K562 (cell line): ENCODE results near the gene LACTB. TPM values are rescaled to one million over a fixed set of nuclear protein-coding genes. Genes with fewer than 3 reads are reported as not detected.

Experiments used
- ATAC-seq: fragments of 200-7000 bp; cut with Tn5 transposase; 3 replicates; pipeline ENCODE4 v1.9.1; 2020; ENCODE audit warnings: moderate library complexity
- BruUV-seq: library from RNA; stranded (reverse); fragments of 400-500 nt; replicated peaks from 2 replicates; lab custom pipeline; 2021; lab: Mats Ljungman, UMichigan
- CTCF ChIA-PET: fragments of 300-600 bp; formaldehyde crosslinking; extraction: SDS; loops from one replicate; lab custom pipeline; 2021; ENCODE audit warnings: low intra/inter-chr PET ratio; lab: Yijun Ruan, JAX
- POLR2A ChIA-PET: fragments of 300-600, 350-650 bp; sonication (Branson Sonifier 250); formaldehyde crosslinking; extraction: SDS; loops from one replicate; lab custom pipeline; 2021; ENCODE audit warnings: antibody characterized with exemption, inconsistent platforms; lab: Yijun Ruan, JAX
- DNase-seq, 4 experiments: peaks; one replicate each; pipeline versions ENCODE4 v3.0.0 to v3.0.0-alpha.2; 2011 to 2018; ENCODE audit warnings: low spot score in 3 of 4, mixed read lengths in 3 of 4; ENCODE audit errors: extremely low read depth in 1 of 4
- FAIRE-seq: peaks from 2 replicates; lab custom pipeline; 2011; peaks lifted over from hg19 to GRCh38; lab: Jason Lieb, UNC
- H2AFZ ChIP-seq: 2 replicates; pipeline ENCODE4 v1.6.0; 2011; ENCODE audit warnings: low read depth, low read length, control low read depth, inconsistent platforms
- H3K27ac ChIP-seq: fragments of 200-600 bp; 3 replicates; pipeline ENCODE4 v1.8.0; 2011; ENCODE audit warnings: low read depth, mild to moderate bottlenecking, control low read depth, inconsistent platforms, low read length, moderate library complexity, mixed read lengths; ENCODE audit errors: extremely low read depth
- H3K27me3 ChIP-seq, 2 experiments: fragments of 300-600 bp in 1 of 2; 2 replicates in 1 of 2; 3 replicates in 1 of 2; pipeline versions ENCODE4 v1.6.0 to v1.8.0; 2011; ENCODE audit warnings: inconsistent platforms in 2 of 2, low read length in 2 of 2, mild to moderate bottlenecking in 1 of 2, mixed read lengths in 1 of 2, moderate library complexity in 1 of 2; ENCODE audit not compliant: control insufficient read depth in 2 of 2, insufficient read depth in 2 of 2
- H3K36me3 ChIP-seq: fragments of 300-600 bp; 3 replicates; pipeline ENCODE4 v1.8.0; 2011; ENCODE audit warnings: mild to moderate bottlenecking, low read length, inconsistent platforms; ENCODE audit not compliant: control insufficient read depth, insufficient read depth
- H3K4me1 ChIP-seq, 2 experiments: fragments of 200-600 bp in 1 of 2; replicated peaks in 1 of 2; 2 replicates in 1 of 2; 3 replicates in 1 of 2; pipeline versions ENCODE4 v1.5.1 to v1.8.0; 2011; ENCODE audit warnings: inconsistent platforms in 2 of 2, low read length in 2 of 2, mild to moderate bottlenecking in 1 of 2, mixed read lengths in 1 of 2, moderate library complexity in 1 of 2; ENCODE audit not compliant: control insufficient read depth in 2 of 2, insufficient read depth in 2 of 2
- H3K4me2 ChIP-seq: 2 replicates; pipeline ENCODE4 v1.6.1; 2011; ENCODE audit warnings: low read length, control low read depth, inconsistent platforms, mixed read lengths; ENCODE audit not compliant: insufficient read depth
- H3K4me3 ChIP-seq: fragments of 200-600 bp; sonication (generic), shearing (Covaris generic); 2 replicates; pipeline ENCODE4 v1.5.1; 2016; ENCODE audit warnings: control low read depth, inconsistent platforms
- H3K79me2 ChIP-seq: fragments of 200-600 bp; 3 replicates; pipeline ENCODE4 v1.8.0; 2011; ENCODE audit warnings: low read length, inconsistent platforms; ENCODE audit not compliant: control insufficient read depth, insufficient read depth
- H3K9ac ChIP-seq, 2 experiments: 2 replicates each; pipeline versions ENCODE4 v1.6.0 to v1.6.1; 2011; ENCODE audit warnings: low read depth in 2 of 2, low read length in 2 of 2, control low read depth in 1 of 2, inconsistent platforms in 1 of 2, mild to moderate bottlenecking in 1 of 2, mixed read lengths in 1 of 2; ENCODE audit not compliant: insufficient read depth in 1 of 2
- H3K9me1 ChIP-seq: one replicate; pipeline ENCODE4 v1.6.0; 2011; ENCODE audit warnings: inconsistent platforms, mild to moderate bottlenecking, low read length, moderate library complexity; ENCODE audit not compliant: control insufficient read depth, insufficient read depth
- H3K9me3 ChIP-seq: replicated peaks from 2 replicates; pipeline ENCODE4 v1.5.1; 2011; ENCODE audit warnings: low read depth, low read length, inconsistent platforms; ENCODE audit not compliant: control insufficient read depth, insufficient read depth
- H4K20me1 ChIP-seq: replicated peaks from 2 replicates; pipeline ENCODE4 v1.6.1; 2011; ENCODE audit warnings: low read length, inconsistent platforms, mixed read lengths; ENCODE audit not compliant: control insufficient read depth, insufficient read depth
- FOXK2 ChIP-seq, 2 experiments: fragments of 450-650 bp; IDR thresholded peaks in 1 of 2; conservative IDR thresholded peaks in 1 of 2; 2 replicates each; pipeline ENCODE4 v1.6.1; 2016; ENCODE audit warnings: low read depth in 2 of 2, mild to moderate bottlenecking in 1 of 2
- HEY1 ChIP-seq: fragments of 250-450 bp; sonication (Bioruptor Pico); IDR thresholded peaks from 2 replicates; pipeline ENCODE4 v1.5.0; 2020; ENCODE audit warnings: mild to moderate bottlenecking, moderate library complexity, borderline replicate concordance
- IRF2 ChIP-seq: sonication (generic); formaldehyde crosslinking; IDR thresholded peaks from 2 replicates; pipeline ENCODE4 v1.8.1; 2022; ENCODE audit warnings: mild to moderate bottlenecking, missing genetic modification reagents
- KHSRP ChIP-seq: fragments of 450-650 bp; IDR thresholded peaks from 2 replicates; pipeline ENCODE4 v1.6.1; 2017
- NR3C1 ChIP-seq: sonication (generic); formaldehyde crosslinking; IDR thresholded peaks from 2 replicates; pipeline ENCODE4 v1.8.1; 2022; ENCODE audit warnings: missing genetic modification reagents
- WGBS: fragments of 100-300 bp; shearing (Covaris generic); methylation state at CpG from one replicate; pipeline ENCODE4 v1.1.6; 2016; ENCODE audit warnings: low coverage, mixed read lengths; ENCODE audit not compliant: insufficient coverage; ENCODE audit errors: missing lambda C conversion rate; 5-methylcytosine and 5-hydroxymethylcytosine counted together
- in situ Hi-C: fragments of 300-500 bp; cut with MboI; formaldehyde crosslinking; loops from 4 replicates; pipeline ENCODE4 v1.15.0; 2018; ENCODE audit warnings: inconsistent platforms, mixed read lengths
- intact Hi-C: fragments of 100-400 bp; cut with micrococcal nuclease; formaldehyde crosslinking; loops from 2 replicates; pipeline ENCODE4 v1.14.2; 2022
- polyA plus RNA-seq, 8 experiments: library from polyadenylated mRNA; depleted of rRNA in 4 of 8; stranded (reverse) in 5 of 8; unstranded in 3 of 8; fragments of >200 nt; fragmentation: Nextera tagmentation in 2 of 8; fragmentation: Illumina TruSeq in 1 of 8; extraction: Ambion mirVana in 2 of 8; extraction: Trizol in 1 of 8; gene quantifications; 2 replicates each; pipeline versions ENCODE4 v1.2.1 to v1.2.3, GENCODE V29; 2011 to 2014; ENCODE audit warnings: inconsistent platforms in 1 of 8, missing spikeins in 1 of 8
- total RNA-seq, 7 experiments: library from RNA; depleted of rRNA in 6 of 7; stranded (reverse); fragments of >200 nt in 6 of 7; fragmentation: Illumina TruSeq in 2 of 7; extraction: Trizol in 2 of 7; gene quantifications; 2 replicates each; pipeline versions ENCODE4 v1.2.1 to v1.2.3, GENCODE V29; 2011 to 2021; ENCODE audit warnings: low replicate concordance in 1 of 7
- TF ChIP-seq, protein P1 (sequence below): sonication (generic); formaldehyde crosslinking; IDR thresholded peaks from 2 replicates; pipeline ENCODE4 v1.8.1; 2023; ENCODE audit warnings: mild to moderate bottlenecking, missing genetic modification reagents

Gene LACTB
- total and polyA plus RNA-seq, 9 of the 15 experiments (the other 6 are each of a cell fraction or from before 2014, with no cell fraction given), result 3.1 to 15.5 (median 9.8) TPM

DNA sequence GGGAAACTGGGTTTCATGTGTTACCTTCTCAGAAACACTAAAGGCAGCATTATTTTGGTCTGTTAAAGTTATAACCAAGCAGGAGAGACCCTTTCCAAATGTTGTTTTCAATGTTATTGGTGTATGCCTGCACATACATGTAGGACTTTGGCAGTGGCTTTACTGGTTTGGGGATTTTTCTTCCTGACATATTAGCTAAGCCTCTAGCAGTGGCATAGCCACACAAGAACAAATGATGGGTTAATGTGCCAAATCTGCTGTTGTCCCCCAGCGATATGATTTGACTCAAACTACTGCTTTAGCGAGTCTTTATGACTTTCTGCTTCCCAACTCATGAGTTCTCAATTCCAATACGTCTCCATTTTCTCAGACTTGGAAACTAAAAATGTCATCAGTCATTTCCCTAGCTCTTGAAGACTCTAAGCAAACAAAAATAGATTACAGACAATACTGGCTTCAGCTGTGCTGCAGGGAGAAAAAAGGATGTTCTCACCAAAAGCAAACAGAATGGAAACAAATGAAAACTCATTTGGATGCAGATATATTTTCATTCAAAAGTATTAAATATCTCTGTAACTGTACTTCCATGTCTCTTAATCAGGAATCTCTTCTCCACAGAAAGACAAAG, 49.5 kb upstream of the LACTB start:
- no peak overlapping the region for H3K4me3 ChIP-seq
- intact Hi-C loops (no loop called here), in situ Hi-C loops (no loop called here)
- no peak for TF ChIP-seq HEY1 (CRISPR knock-in tag)
- TF ChIP-seq KHSRP, result no peak
- TF ChIP-seq NR3C1 (CRISPR knock-in tag), result no peak
- TF ChIP-seq, protein P1, sequence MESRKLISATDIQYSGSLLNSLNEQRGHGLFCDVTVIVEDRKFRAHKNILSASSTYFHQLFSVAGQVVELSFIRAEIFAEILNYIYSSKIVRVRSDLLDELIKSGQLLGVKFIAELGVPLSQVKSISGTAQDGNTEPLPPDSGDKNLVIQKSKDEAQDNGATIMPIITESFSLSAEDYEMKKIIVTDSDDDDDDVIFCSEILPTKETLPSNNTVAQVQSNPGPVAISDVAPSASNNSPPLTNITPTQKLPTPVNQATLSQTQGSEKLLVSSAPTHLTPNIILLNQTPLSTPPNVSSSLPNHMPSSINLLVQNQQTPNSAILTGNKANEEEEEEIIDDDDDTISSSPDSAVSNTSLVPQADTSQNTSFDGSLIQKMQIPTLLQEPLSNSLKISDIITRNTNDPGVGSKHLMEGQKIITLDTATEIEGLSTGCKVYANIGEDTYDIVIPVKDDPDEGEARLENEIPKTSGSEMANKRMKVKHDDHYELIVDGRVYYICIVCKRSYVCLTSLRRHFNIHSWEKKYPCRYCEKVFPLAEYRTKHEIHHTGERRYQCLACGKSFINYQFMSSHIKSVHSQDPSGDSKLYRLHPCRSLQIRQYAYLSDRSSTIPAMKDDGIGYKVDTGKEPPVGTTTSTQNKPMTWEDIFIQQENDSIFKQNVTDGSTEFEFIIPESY (CRISPR knock-in tag), result no peak
- no peak for TF ChIP-seq FOXK2 (conservative IDR thresholded peaks at IDR 0.05 in 1 of 2, IDR thresholded peaks at IDR 0.05 in 1 of 2; ENCODE audit: low read depth in 2 of 2)
- TF ChIP-seq IRF2 (CRISPR knock-in tag), result no peak
- H2AFZ ChIP-seq, result no peak overlapping the region
- ChIA-PET CTCF (no interaction called here), POLR2A (interaction anchor here (0.6 to 2.7 kb wide), 5 partner anchors 8 to 174 kb away, joined by 3 to 13 read pairs (median 4); no protein-coding TSS in a partner anchor)
- WGBS, result 34% methylated on average over 3 of the region's 3 CpGs
- H3K9me3 ChIP-seq, result no peaks in the 10 kb centered on the region
- no TSS peak for BruUV-seq
- DNase-seq (no peak), FAIRE-seq (no peak), ATAC-seq (no peak)
- no peaks in the 10 kb centered on the region for H4K20me1 ChIP-seq
- no peak overlapping the region for H3K9ac ChIP-seq
- H3K9me1 ChIP-seq, result no peaks in the 10 kb centered on the region
- H3K4me1 ChIP-seq, result peaks cover 5 to 25% of the 10 kb centered on the region in 2 experiments; a peak in 3 of 5 replicates
- no peak overlapping the region for H3K4me2 ChIP-seq
- H3K27me3 ChIP-seq, result no peaks in the 10 kb centered on the region
- H3K79me2 ChIP-seq, result no peaks in the 10 kb centered on the region
- H3K27ac ChIP-seq, result no peak overlapping the region
- no peaks in the 10 kb centered on the region for H3K36me3 ChIP-seq
